K562 (cell line): ENCODE measurements around the gene PFDN4. TPM values are rescaled to one million over a fixed set of nuclear protein-coding genes. Genes with fewer than 3 reads are reported as not detected.

Experiments
- ARNT ChIP-seq, 2 experiments: fragments of 450-650 bp; IDR thresholded peaks; 2 replicates each; pipeline ENCODE4 v1.6.1; 2016; ENCODE audit warnings: mild to moderate bottlenecking in 1 of 2
- BDP1 ChIP-seq: IDR thresholded peaks from 3 replicates; pipeline ENCODE4 v1.6.1; 2011; ENCODE audit not compliant: insufficient read length, insufficient read depth
- BRCA1 ChIP-seq, 2 experiments: fragments of 450-650 bp in 1 of 2; sonication (generic) in 1 of 2; formaldehyde crosslinking in 1 of 2; IDR thresholded peaks; 2 replicates each; pipeline versions ENCODE4 v1.5.0 to v1.6.1; 2017 to 2020; ENCODE audit warnings: mild to moderate bottlenecking in 1 of 2, missing genetic modification reagents in 1 of 2
- HDGF ChIP-seq: fragments of 450-650 bp; IDR thresholded peaks from 2 replicates; pipeline ENCODE4 v1.6.1; 2016
- HINFP ChIP-seq: fragments of 450-650 bp; conservative IDR thresholded peaks from 2 replicates; pipeline ENCODE4 v1.6.1; 2016; ENCODE audit warnings: missing genetic modification characterization, low read depth, mild to moderate bottlenecking, control low read depth, missing compliant biosample characterization
- MIER1 ChIP-seq: fragments of 450-650 bp; IDR thresholded peaks from 2 replicates; pipeline ENCODE4 v1.6.1; 2016; ENCODE audit warnings: antibody characterized with exemption, mild to moderate bottlenecking, low read depth
- OTX1 ChIP-seq: fragments of 450-650 bp; formaldehyde crosslinking; IDR thresholded peaks from 2 replicates; pipeline ENCODE4 v1.4.0; 2022; ENCODE audit warnings: mild to moderate bottlenecking
- POLR2G ChIP-seq: fragments of 200-400 bp; formaldehyde crosslinking; IDR thresholded peaks from 2 replicates; pipeline ENCODE4 v1.6.1; 2017; ENCODE audit warnings: low read depth, mild to moderate bottlenecking, antibody characterized with exemption, low read length, moderate library complexity
- SAFB ChIP-seq: fragments of 200-400 bp; formaldehyde crosslinking; IDR thresholded peaks from 2 replicates; pipeline ENCODE4 v1.6.1; 2017; ENCODE audit warnings: low read depth, low read length, borderline replicate concordance
- SRF ChIP-seq, 2 experiments: fragments of 250-450, 450-650 bp in 1 of 2; sonication (Bioruptor Pico) in 1 of 2; sonication (generic) in 1 of 2; formaldehyde crosslinking; IDR thresholded peaks; 2 replicates each; pipeline versions ENCODE4 v1.5.0 to v1.5.1; 2020 to 2022; ENCODE audit warnings: mild to moderate bottlenecking in 1 of 2, missing genetic modification reagents in 1 of 2
- TRIM24 ChIP-seq, 2 experiments: fragments of 450-650 bp; IDR thresholded peaks; 2 replicates each; pipeline ENCODE4 v1.6.1; 2016
- ZBTB40 ChIP-seq, 2 experiments: fragments of 450-650 bp in 1 of 2; sonication (generic) in 1 of 2; formaldehyde crosslinking in 1 of 2; IDR thresholded peaks; 2 replicates each; pipeline versions ENCODE4 v1.7.1 to v1.9.0; 2016 to 2022; ENCODE audit warnings: inconsistent platforms in 1 of 2, mild to moderate bottlenecking in 1 of 2, missing genetic modification reagents in 1 of 2
- ZFP91 ChIP-seq: sonication (generic); formaldehyde crosslinking; IDR thresholded peaks from 2 replicates; pipeline ENCODE4 v1.8.0; 2022; ENCODE audit warnings: mild to moderate bottlenecking, missing genetic modification reagents
- ZNF197 ChIP-seq: fragments of 200-800 bp; sonication (Bioruptor generic); IDR thresholded peaks from 2 replicates; pipeline ENCODE4 v1.6.1; 2016; ENCODE audit warnings: low read depth, missing genetic modification characterization, missing compliant biosample characterization
- ZNF263 ChIP-seq: sonication (generic); formaldehyde crosslinking; IDR thresholded peaks from 2 replicates; pipeline ENCODE4 v1.8.0; 2022; ENCODE audit warnings: mild to moderate bottlenecking, missing genetic modification reagents, borderline replicate concordance
- polyA plus RNA-seq, 8 experiments: library from polyadenylated mRNA; depleted of rRNA in 4 of 8; stranded (reverse) in 5 of 8; unstranded in 3 of 8; fragments of >200 nt; fragmentation: Nextera tagmentation in 2 of 8; fragmentation: Illumina TruSeq in 1 of 8; extraction: Ambion mirVana in 2 of 8; extraction: Trizol in 1 of 8; gene quantifications; 2 replicates each; pipeline versions ENCODE4 v1.2.1 to v1.2.3, GENCODE V29; 2011 to 2014; ENCODE audit warnings: inconsistent platforms in 1 of 8, missing spikeins in 1 of 8
- total RNA-seq, 7 experiments: library from RNA; depleted of rRNA in 6 of 7; stranded (reverse); fragments of >200 nt in 6 of 7; fragmentation: Illumina TruSeq in 2 of 7; extraction: Trizol in 2 of 7; gene quantifications; 2 replicates each; pipeline versions ENCODE4 v1.2.1 to v1.2.3, GENCODE V29; 2011 to 2021; ENCODE audit warnings: low replicate concordance in 1 of 7

PFDN4 gene
- total and polyA plus RNA-seq, 9 of the 15 experiments (the other 6 are each of a cell fraction or from before 2014, with no cell fraction given): 60.1 to 214 (median 122) TPM

GRCh38 chr20:54207743-54208547 lies at the start of gene PFDN4 (continued):
- TF ChIP-seq ZNF197 (CRISPR knock-in tag): no peak
- TF ChIP-seq HINFP (tag): no peak
- no peak for TF ChIP-seq ZBTB40 (IDR thresholded peaks at IDR 0.05)
- TF ChIP-seq ZBTB40 (CRISPR knock-in tag; IDR thresholded peaks at IDR 0.05): no peak
- peak; percentile 18 to 46; a peak in 1 of 4 replicates for TF ChIP-seq TRIM24 (IDR thresholded peaks at IDR 0.05)
- no peak for TF ChIP-seq ZNF263
- peak; percentile 49; the same call in 1 of the 2 replicates for TF ChIP-seq MIER1
- TF ChIP-seq OTX1 (CRISPR knock-in tag): no peak
- no peak for TF ChIP-seq ARNT (IDR thresholded peaks at IDR 0.05)
- no peak for TF ChIP-seq SRF (CRISPR knock-in tag; IDR thresholded peaks at IDR 0.05)
- no peak for TF ChIP-seq BDP1
- peak; percentile 98 for TF ChIP-seq ZFP91 (CRISPR knock-in tag)
- no peak for TF ChIP-seq BRCA1 (IDR thresholded peaks at IDR 0.05)
- TF ChIP-seq BRCA1 (CRISPR knock-in tag; IDR thresholded peaks at IDR 0.05): no peak
- peak; percentile 80; the same call in 1 of the 2 replicates for TF ChIP-seq SAFB
- TF ChIP-seq POLR2G: peak; percentile 90
- TF ChIP-seq HDGF: no peak
